Gastrocnemius medialis (tissue), 4 donors: ENCODE data around the gene PXDN. TPM values are rescaled to one million over a fixed set of nuclear protein-coding genes. Genes with fewer than 3 reads are reported as not detected.

ENCODE experiments used
- ATAC-seq, 2 donors: fragments of 150-250 bp; one replicate each; pipeline ENCODE4 v1.9.1; 2016
- DNase-seq, 2 donors: peaks; one replicate each; pipeline ENCODE4 v3.0.0-alpha.2; 2019
- H3K27ac ChIP-seq, 4 donors: fragments of 200-600 bp; sonication (generic); 1 replicate in 1 of 4; 2 replicates in 3 of 4; pipeline ENCODE4 v1.5.1; 2016 to 2018; ENCODE audit warnings: mild to moderate bottlenecking in 2 of 4, moderate library complexity in 1 of 4
- H3K27me3 ChIP-seq, 3 donors: fragments of 200-600 bp; sonication (generic) in 2 of 3; 1 replicate in 1 of 3; 2 replicates in 2 of 3; pipeline versions ENCODE4 v1.5.1 to v1.6.0; 2016 to 2019; ENCODE audit warnings: mild to moderate bottlenecking in 1 of 3, moderate library complexity in 1 of 3
- H3K36me3 ChIP-seq, 2 donors: fragments of 200-600 bp; sonication (generic) in 1 of 2; one replicate each; pipeline ENCODE4 v1.5.1; 2017 to 2018
- H3K4me1 ChIP-seq, 2 donors: fragments of 200-600 bp; sonication (generic) in 1 of 2; one replicate each; pipeline ENCODE4 v1.5.1; 2016 to 2017; ENCODE audit warnings: mild to moderate bottlenecking in 2 of 2
- H3K4me3 ChIP-seq, 4 donors: fragments of 200-600 bp; sonication (generic) in 3 of 4; 1 replicate in 1 of 4; 2 replicates in 3 of 4; pipeline ENCODE4 v1.5.1; 2016 to 2019; ENCODE audit warnings: mild to moderate bottlenecking in 2 of 4
- H3K9me3 ChIP-seq, 3 donors: fragments of 200-600 bp; sonication (generic) in 2 of 3; 1 replicate in 1 of 3; 2 replicates in 2 of 3; pipeline ENCODE4 v1.5.1; 2016 to 2019
- CTCF ChIP-seq, 5 experiments: fragments of 450-650 bp in 3 of 5; fragments of 200-600 bp in 2 of 5; sonication (generic) in 2 of 5; IDR thresholded peaks in 4 of 5; conservative IDR thresholded peaks in 1 of 5; 1 replicate in 4 of 5; 2 replicates in 1 of 5; pipeline ENCODE4 v1.5.1; 2016 to 2019; ENCODE audit warnings: antibody characterized with exemption in 5 of 5, mild to moderate bottlenecking in 3 of 5, moderate library complexity in 3 of 5
- POLR2A ChIP-seq, 2 donors: fragments of 450-650 bp; IDR thresholded peaks; one replicate each; pipeline ENCODE4 v1.6.1; 2017; ENCODE audit warnings: antibody characterized with exemption in 2 of 2, mild to moderate bottlenecking in 2 of 2, moderate library complexity in 2 of 2
- in situ Hi-C, 4 donors: fragments of 200-750 bp; cut with MboI; loops; one replicate each; pipeline versions ENCODE4 v1.15.0 to v1.8.0; 2017; ENCODE audit warnings: low sequenced_read_pairs in 4 of 4
- intact Hi-C: fragments of 100-400 bp; cut with DNase I; formaldehyde crosslinking; loops from one replicate; pipeline ENCODE4 v1.15.1; 2023; ENCODE audit warnings: low total_unique reads
- total RNA-seq, 4 donors: library from RNA; depleted of rRNA; stranded (reverse); fragments of >200 nt; gene quantifications; one replicate each; pipeline versions ENCODE4 v1.1.0 to v1.2.3, GENCODE V29; 2016

Gene PXDN
- total RNA-seq, 4 donors from 2014 or later: 7.8 to 13.4 (median 10.3) TPM

DNA sequence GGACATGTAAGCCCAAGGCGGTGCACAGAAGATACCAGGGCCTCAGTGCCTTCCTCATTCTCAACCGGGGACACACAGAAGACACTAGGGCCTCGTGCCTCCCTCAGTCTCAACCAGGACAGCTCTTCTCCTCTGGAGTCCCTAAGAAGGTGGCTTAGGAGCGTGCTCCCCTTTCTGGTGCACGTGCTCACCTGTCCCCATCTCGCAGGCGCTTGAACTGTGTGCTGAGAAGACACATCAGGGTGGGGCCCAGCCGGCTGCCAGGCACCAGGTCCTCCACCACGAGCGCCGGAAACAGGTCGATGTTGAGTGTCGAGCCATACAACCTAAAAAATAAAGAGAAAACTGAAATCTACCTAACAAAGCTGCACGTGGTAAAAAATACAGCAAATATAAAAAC is 99.9 kb downstream of the PXDN start:
- no peaks in the 10 kb centered on the region for H3K9me3 ChIP-seq
- DNase-seq (no peak), ATAC-seq (no peak)
- in situ Hi-C loops: no loop called here
- no peak overlapping the region for H3K4me3 ChIP-seq
- no peaks in the 10 kb centered on the region for H3K36me3 ChIP-seq
- H3K27me3 ChIP-seq: no peaks in the 10 kb centered on the region
- intact Hi-C loops: no loop called here
- no peaks in the 10 kb centered on the region for H3K4me1 ChIP-seq
- no peak for TF ChIP-seq POLR2A (IDR thresholded peaks at IDR 0.05)
- TF ChIP-seq CTCF (IDR thresholded peaks at IDR 0.05 in 4 of 5, conservative IDR thresholded peaks at IDR 0.05 in 1 of 5): no peak
- H3K27ac ChIP-seq: no peak overlapping the region

GRCh38 chr2:1642993-1643619 is 101.2 kb downstream of the PXDN start:
- Histone ChIP-seq H3K4me3 (no peak overlapping the region), H3K36me3 (no peaks in the 10 kb centered on the region), H3K27ac (no peak overlapping the region), H3K4me1 (no peaks in the 10 kb centered on the region), H3K27me3 (no peaks in the 10 kb centered on the region), H3K9me3 (no peaks in the 10 kb centered on the region)
- intact Hi-C loops: no loop called here
- in situ Hi-C loops: no loop called here
- ATAC-seq (no peak), DNase-seq (no peak)
- TF ChIP-seq POLR2A (IDR thresholded peaks at IDR 0.05) (no peak), CTCF (IDR thresholded peaks at IDR 0.05 in 4 of 5, conservative IDR thresholded peaks at IDR 0.05 in 1 of 5) (no peak)

- Histone ChIP-seq H3K9me3 (no peaks in the 10 kb centered on the region), H3K27ac (no peak overlapping the region), H3K36me3 (no peaks in the 10 kb centered on the region), H3K27me3 (no peaks in the 10 kb centered on the region), H3K4me3 (no peak overlapping the region), H3K4me1 (no peaks in the 10 kb centered on the region)
- no peak for ATAC-seq
- intact Hi-C loops (no loop called here), in situ Hi-C loops (no loop called here)
- no peak for DNase-seq
- TF ChIP-seq POLR2A (IDR thresholded peaks at IDR 0.05): no peak
- no peak for TF ChIP-seq CTCF (IDR thresholded peaks at IDR 0.05 in 4 of 5, conservative IDR thresholded peaks at IDR 0.05 in 1 of 5)
Observed at GRCh38 chr2:1642066-1642861, 102.1 kb downstream of the PXDN start.

- Histone ChIP-seq H3K4me3 (no peak overlapping the region), H3K9me3 (no peaks in the 10 kb centered on the region), H3K27me3 (no peaks in the 10 kb centered on the region), H3K4me1 (no peaks in the 10 kb centered on the region), H3K36me3 (no peaks in the 10 kb centered on the region), H3K27ac (no peak overlapping the region)
- intact Hi-C loops (no loop called here), in situ Hi-C loops (no loop called here)
- no peak for TF ChIP-seq CTCF (IDR thresholded peaks at IDR 0.05 in 4 of 5, conservative IDR thresholded peaks at IDR 0.05 in 1 of 5)
- no peak for TF ChIP-seq POLR2A (IDR thresholded peaks at IDR 0.05)
- ATAC-seq (no peak), DNase-seq (no peak)
Observed at GRCh38 chr2:1641523-1641922, 102.8 kb downstream of the PXDN start.
